Activated T-cell treated with anti-CD3 and anti-CD28 coated beads, Interleukin-2, amount 50 U/mL, for 24 hours (primary cell): ENCODE measurements around the gene HERC2.
A peak's percentile ranks its signal among the peaks of the same experiment; 100 is the strongest.

Source experiments
- DNase-seq: peaks from one replicate; pipeline ENCODE4 v3.0.0-alpha.2; 2020
- H3K27ac Mint-ChIP-seq: 2 replicates; pipeline ENCODE4 v1.8.0; 2020; ENCODE audit warnings: mild to moderate bottlenecking, mixed read lengths
- H3K27me3 Mint-ChIP-seq: 2 replicates; pipeline ENCODE4 v1.8.0; 2020; ENCODE audit warnings: mixed read lengths
- H3K36me3 Mint-ChIP-seq: 2 replicates; pipeline ENCODE4 v1.8.0; 2020; ENCODE audit warnings: low read depth, mixed read lengths
- H3K4me1 Mint-ChIP-seq: 2 replicates; pipeline ENCODE4 v1.8.0; 2020; ENCODE audit warnings: low read depth, mixed read lengths
- H3K4me3 Mint-ChIP-seq: 2 replicates; pipeline ENCODE4 v1.8.0; 2020; ENCODE audit warnings: mild to moderate bottlenecking, moderate library complexity, mixed read lengths
- H3K9me3 Mint-ChIP-seq: 2 replicates; pipeline ENCODE4 v1.8.0; 2020; ENCODE audit warnings: mixed read lengths

HERC2 gene

DNA sequence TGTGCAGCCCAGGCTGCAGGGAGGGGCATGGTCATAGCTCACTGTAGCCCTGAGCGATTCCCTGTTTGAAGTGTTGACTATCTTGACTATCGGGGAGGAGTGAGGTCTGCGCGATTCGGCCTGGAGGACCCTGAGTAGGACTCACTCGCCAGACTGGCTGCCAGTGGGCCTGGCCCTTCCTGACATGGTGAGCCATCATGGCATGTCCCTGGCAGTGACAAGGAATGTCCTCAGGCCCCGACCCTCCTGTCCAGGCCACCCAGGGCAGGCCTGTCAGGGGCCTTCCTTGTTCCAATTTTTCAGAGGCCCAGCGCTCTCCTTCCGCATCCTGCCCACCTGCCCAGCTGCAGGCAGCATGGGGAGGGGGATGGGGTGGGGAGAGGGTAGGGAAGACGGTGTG is 217.7 kb downstream of the HERC2 start:
- no peak for DNase-seq
- no peak overlapping the region for H3K27ac Mint-ChIP-seq
- no peak overlapping the region for H3K4me3 Mint-ChIP-seq
- no peaks in the 10 kb centered on the region for H3K9me3 Mint-ChIP-seq
- peaks cover 66% of the 10 kb centered on the region for H3K27me3 Mint-ChIP-seq
- H3K36me3 Mint-ChIP-seq, result no peaks in the 10 kb centered on the region
- peaks cover 12% of the 10 kb centered on the region for H3K4me1 Mint-ChIP-seq

- no peaks in the 10 kb centered on the region for H3K9me3 Mint-ChIP-seq
- no peaks in the 10 kb centered on the region for H3K36me3 Mint-ChIP-seq
- peaks cover 69% of the 10 kb centered on the region for H3K27me3 Mint-ChIP-seq
- no peak for DNase-seq
- H3K4me1 Mint-ChIP-seq, result peaks cover 15% of the 10 kb centered on the region
- H3K27ac Mint-ChIP-seq, result no peak overlapping the region
- no peak overlapping the region for H3K4me3 Mint-ChIP-seq
Observed at GRCh38 chr15:28103831-28104230, 218.1 kb downstream of the HERC2 start.

DNA sequence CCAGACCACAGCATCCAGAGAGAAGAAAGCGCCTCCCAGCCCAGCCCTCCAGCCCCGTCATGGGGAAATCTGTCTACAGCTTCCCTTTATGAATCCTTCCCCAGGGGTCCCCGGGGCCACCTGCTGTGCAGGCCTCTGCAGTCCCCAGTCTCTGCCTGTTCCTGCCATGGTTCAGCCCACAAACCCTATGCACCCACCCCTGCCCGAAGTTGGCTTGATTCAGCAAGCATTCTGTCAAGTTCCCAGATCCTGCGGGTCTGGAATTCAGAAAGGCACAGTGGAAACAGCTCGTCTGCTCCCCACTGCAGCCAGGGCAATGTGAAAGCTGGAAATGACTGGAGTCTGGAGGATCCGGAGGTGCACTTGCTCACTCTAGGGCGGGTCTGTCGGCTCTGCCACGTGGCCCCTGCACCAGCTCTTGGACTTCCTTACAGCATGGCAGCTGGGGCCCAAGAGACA is 220.0 kb downstream of the HERC2 start:
- H3K27me3 Mint-ChIP-seq, result peaks cover 78% of the 10 kb centered on the region
- no peaks in the 10 kb centered on the region for H3K9me3 Mint-ChIP-seq
- DNase-seq, result no peak
- H3K36me3 Mint-ChIP-seq, result no peaks in the 10 kb centered on the region
- peaks cover 21% of the 10 kb centered on the region for H3K4me1 Mint-ChIP-seq
- H3K27ac Mint-ChIP-seq, result no peak overlapping the region
- no peak overlapping the region for H3K4me3 Mint-ChIP-seq

- Mint-ChIP-seq H3K27me3 (peaks cover 81% of the 10 kb centered on the region), H3K27ac (no peak overlapping the region), H3K9me3 (no peaks in the 10 kb centered on the region), H3K36me3 (no peaks in the 10 kb centered on the region), H3K4me3 (no peak overlapping the region), H3K4me1 (peaks cover 24% of the 10 kb centered on the region)
- no peak for DNase-seq
Observed at GRCh38 chr15:28101201-28101600, 220.8 kb downstream of the HERC2 start.

- no peak overlapping the region for H3K4me3 Mint-ChIP-seq
- H3K9me3 Mint-ChIP-seq, result no peaks in the 10 kb centered on the region
- DNase-seq, result no peak
Observed at GRCh38 chr15:28100516-28101195, 221.3 kb downstream of the HERC2 start.

GRCh38 chr15:28099555-28100140 is 222.3 kb downstream of the HERC2 start:
- Mint-ChIP-seq H3K36me3 (no peaks in the 10 kb centered on the region), H3K4me1 (peaks cover 29% of the 10 kb centered on the region), H3K4me3 (no peak overlapping the region), H3K27me3 (peaks cover 81% of the 10 kb centered on the region), H3K9me3 (no peaks in the 10 kb centered on the region), H3K27ac (no peak overlapping the region)
- no peak for DNase-seq

More at GRCh38 chr15:28100516-28101195, 221.3 kb downstream of the HERC2 start:
- H3K4me1 Mint-ChIP-seq, result peaks cover 25% of the 10 kb centered on the region
- H3K36me3 Mint-ChIP-seq, result no peaks in the 10 kb centered on the region
- H3K27me3 Mint-ChIP-seq, result peaks cover 81% of the 10 kb centered on the region
- H3K27ac Mint-ChIP-seq, result no peak overlapping the region

DNA sequence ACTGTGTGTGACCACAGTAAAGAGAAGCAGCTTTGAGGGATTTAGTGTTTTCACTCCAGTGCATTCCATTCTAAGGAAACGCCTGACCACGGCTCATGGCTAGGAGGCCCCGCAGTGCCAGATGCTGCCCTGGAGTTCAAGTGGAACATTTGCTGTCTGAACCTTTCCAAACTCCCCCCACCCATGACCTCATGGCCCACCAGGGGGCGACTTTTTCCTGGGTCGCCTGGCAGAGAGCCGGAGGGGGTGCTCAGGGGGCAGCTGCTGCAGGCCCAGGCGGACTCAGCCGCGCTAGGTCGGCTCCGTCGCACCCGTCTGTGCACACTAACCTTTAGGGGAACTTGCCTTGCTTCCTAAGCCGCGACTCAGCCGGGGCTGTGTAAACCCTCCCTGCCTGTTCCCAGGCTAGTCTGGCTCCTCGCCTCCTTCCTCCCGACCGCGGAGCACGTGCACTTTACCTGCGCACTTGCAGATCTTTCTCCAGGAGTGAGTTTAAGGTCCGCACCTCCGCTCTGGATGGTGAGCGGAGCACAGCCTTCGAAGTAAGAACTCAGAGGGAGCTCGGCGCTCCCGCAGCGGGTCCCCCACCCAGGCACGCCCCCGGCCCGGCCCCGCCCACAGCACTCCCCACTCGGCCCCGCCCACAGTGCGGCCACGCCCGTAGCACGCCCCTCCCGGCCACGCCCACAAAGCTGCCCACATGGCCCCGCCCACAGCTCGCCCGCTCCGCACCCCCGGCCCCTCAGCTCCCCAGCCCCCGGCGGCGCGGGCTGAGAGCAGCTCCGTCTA is 223.0 kb downstream of the HERC2 start, which contains the start of gene OCA2:
TSS of gene OCA2 (minus strand) at position 550 of the 789 bp plus-strand sequence. CDS start 17,441 bp downstream, outside the sequence.
- Mint-ChIP-seq H3K27me3 (peaks cover 83% of the 10 kb centered on the region), H3K4me1 (peaks cover 30% of the 10 kb centered on the region), H3K27ac (no peak within 1 kb of the TSS), H3K9me3 (no peaks in the 10 kb centered on the region), H3K36me3 (no peaks in the 10 kb centered on the region), H3K4me3 (no peak within 1 kb of the TSS)
- DNase-seq, result peak; percentile 78

DNA sequence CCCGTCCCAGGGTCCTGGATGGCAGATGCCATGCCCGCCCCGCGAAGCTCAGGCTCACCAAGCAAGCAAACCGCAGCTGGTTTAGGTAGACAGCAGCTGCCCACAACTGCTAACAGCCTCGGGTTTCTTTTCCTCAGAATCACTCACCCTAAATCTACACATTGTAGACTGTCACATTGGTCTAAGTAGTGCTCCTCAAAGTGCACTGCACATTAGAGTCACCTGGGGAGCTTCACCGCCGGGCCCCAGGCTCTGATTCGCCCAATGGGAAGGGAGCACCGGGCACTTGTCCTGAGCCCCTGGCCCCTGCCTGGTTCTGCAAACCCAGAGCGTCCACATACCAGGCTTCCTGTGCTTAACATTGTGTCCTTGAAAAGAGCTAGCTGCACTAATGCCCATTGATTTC is 223.6 kb downstream of the HERC2 start:
- Mint-ChIP-seq H3K27ac (no peak overlapping the region), H3K36me3 (no peaks in the 10 kb centered on the region)

DNA sequence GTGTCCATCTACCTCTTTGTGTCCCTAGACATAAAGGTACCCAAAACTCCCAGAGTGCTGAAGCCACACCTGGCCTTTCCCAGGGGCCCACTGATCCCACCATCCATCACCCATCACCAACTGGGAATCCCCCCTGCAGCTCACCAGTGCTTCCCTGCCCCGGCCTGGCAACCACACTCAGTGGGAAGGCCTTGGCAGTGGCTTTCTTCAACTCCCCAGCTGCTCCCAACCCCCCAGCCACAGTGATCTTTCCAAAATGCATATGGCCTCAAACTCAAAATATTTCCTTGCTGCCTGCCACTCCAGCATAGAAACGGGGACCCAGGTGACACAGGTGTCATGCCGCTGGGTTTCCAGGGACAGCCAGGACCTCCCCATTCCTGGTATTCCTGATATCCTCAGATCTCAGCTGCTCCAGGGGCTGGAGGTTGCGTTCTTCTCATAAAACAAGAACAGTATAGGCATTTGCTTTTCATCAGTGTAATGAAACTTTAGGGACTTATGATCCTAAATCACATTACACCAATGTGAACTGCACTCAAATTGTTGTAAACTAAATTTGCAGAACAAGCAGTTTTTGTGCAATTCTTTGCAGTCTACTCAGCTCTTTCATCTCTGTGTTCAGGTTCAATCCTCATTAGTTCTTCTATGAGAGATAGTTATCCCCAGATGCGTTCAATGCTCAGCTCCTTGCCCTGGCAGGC is 224.2 kb downstream of the HERC2 start:
- peaks cover 32% of the 10 kb centered on the region for H3K4me1 Mint-ChIP-seq

More for the DNA sequence above, 223.6 kb downstream of the HERC2 start:
- no peak for DNase-seq
- Mint-ChIP-seq H3K4me1 (peaks cover 32% of the 10 kb centered on the region), H3K9me3 (no peaks in the 10 kb centered on the region), H3K27me3 (peaks cover 83% of the 10 kb centered on the region), H3K4me3 (no peak overlapping the region)

DNA sequence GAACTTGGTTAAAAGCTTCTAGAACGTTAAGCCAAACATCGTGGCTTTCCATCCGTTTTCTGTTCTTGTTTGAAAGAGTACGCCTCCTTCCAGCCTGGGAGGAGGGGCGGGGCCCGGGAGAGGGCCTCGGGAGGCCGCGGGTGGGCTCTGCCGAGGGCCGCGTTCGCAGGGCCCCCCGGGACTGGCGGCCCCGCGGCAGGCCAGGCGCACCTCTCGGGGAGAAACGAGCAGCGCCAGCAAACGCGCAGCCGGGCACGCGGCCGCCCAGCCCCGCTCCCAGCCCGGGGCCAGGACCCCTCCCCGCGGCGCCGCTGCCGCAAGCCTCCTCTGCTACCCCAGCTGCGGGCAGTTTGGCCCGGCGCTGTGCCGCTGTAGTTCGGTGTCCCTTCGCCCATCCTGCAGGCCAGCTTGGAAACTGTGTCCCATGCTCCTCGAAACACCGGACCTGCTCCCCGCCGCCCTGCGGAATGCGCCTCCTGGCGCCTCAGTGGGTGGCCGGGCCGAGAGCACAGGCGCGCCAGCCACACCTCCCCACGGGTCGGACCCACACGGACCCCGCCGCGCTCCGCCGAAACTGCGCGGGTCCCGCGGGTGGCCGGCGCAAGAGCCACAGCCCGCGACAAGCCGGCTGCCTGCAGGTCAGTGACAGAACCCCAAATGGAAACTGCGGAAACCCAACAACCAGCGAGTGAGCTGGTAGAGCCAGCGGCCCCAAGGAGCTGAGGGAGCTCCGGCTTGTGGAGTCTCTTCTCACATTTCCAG is 225.1 kb downstream of the HERC2 start:
- Mint-ChIP-seq H3K4me1 (peaks cover 32% of the 10 kb centered on the region), H3K9me3 (no peaks in the 10 kb centered on the region), H3K27ac (no peak overlapping the region), H3K27me3 (peaks cover 84% of the 10 kb centered on the region), H3K36me3 (no peaks in the 10 kb centered on the region), H3K4me3 (peak overlapping the region; percentile 76)
- DNase-seq, result peak; percentile 48

More for the DNA sequence above, 224.2 kb downstream of the HERC2 start:
- Mint-ChIP-seq H3K27ac (no peak overlapping the region), H3K4me3 (peak overlapping the region; percentile 25), H3K27me3 (peaks cover 83% of the 10 kb centered on the region), H3K9me3 (no peaks in the 10 kb centered on the region), H3K36me3 (no peaks in the 10 kb centered on the region)
- no peak for DNase-seq

GRCh38 chr15:28096411-28096669 is 225.6 kb downstream of the HERC2 start:
- H3K9me3 Mint-ChIP-seq, result peaks cover under 1% of the 10 kb centered on the region
- no peak for DNase-seq
- no peak overlapping the region for H3K27ac Mint-ChIP-seq
- peaks cover 85% of the 10 kb centered on the region for H3K27me3 Mint-ChIP-seq
- H3K4me3 Mint-ChIP-seq, result peak overlapping the region; percentile 76
- H3K36me3 Mint-ChIP-seq, result no peaks in the 10 kb centered on the region
- H3K4me1 Mint-ChIP-seq, result peaks cover 32% of the 10 kb centered on the region

DNA sequence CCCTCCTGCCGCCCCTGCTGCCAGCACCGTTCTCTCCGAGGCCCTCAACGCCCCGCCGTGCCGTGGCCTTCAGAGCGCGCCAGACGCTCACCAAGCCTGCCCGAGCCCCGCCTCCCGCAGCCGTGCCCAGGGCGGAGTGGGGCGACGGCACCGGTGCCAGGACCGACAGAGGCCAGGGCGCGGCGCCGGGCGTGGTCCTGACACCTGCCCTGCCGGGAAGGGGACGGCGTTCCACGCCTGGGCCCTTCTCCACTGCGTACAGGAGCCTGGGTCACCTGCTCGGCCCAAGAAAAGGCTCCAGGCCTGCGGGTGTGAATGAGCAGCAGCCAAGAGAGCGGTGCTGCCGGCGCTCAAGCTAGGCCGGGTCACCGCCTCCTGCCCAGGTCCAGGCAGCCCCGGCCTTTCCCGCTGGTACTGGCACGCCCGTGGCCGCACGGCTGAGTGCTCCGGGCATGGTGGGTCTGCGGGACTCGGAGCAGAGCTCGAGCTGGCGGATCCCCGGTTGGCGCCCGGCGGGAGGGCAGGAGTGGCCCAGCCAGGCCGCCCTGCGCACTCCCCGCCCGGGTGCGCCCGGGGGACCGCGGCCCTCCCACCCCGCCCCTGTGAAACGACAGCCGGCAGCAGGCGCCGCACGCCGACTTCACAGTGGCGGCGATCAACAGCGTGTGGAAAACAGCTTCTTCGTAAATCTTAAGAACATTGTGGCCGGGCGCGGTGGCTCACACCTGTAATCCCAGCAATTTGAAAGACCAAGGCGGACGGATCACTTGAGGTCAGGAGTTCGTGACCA is 227.1 kb downstream of the HERC2 start:
- Mint-ChIP-seq H3K27me3 (peaks cover 83% of the 10 kb centered on the region), H3K4me3 (peak overlapping the region; percentile 76), H3K36me3 (peaks cover 2% of the 10 kb centered on the region), H3K4me1 (peaks cover 32% of the 10 kb centered on the region), H3K27ac (no peak overlapping the region), H3K9me3 (peaks cover 13% of the 10 kb centered on the region)
- DNase-seq, result peak; percentile 64

DNA sequence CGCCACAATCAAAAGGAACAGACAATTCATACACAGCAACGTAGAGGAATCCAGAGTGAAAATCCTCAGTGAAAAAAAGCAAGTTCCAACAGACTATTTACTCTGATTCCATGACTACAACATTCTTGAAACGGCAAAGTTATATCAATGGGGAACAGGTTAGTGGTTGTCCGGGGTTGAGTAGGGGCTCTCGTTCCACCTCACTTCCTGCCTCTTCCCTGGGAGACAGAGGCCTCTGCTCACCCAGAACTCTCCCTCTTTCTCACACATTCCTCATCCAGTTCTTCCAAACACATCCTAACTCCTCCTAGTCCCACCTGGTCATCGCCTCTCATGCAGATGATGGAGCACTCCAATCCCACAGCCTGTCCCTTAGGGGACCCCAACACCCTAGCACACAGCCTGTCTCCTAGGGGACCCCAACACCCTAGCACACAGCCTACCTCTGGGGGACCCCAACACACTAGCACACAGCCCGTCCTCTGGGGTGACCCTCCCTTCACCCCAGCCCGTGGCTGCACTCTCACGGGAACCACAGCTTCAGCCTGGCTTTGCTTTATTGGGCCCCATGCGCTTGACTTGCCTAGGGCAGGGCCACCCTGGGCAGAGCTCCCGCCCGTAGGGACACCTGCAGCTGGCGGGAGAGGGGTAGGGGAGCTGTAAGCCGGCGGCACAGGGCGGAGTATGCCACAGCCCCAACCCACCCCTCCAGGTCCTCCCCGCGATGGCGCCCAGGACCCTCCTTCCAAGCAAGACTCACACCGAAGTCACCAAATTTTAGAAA is 228.0 kb downstream of the HERC2 start:
- no peak for DNase-seq
- Mint-ChIP-seq H3K27me3 (peaks cover 84% of the 10 kb centered on the region), H3K36me3 (peaks cover 2% of the 10 kb centered on the region), H3K4me1 (peaks cover 28% of the 10 kb centered on the region), H3K27ac (no peak overlapping the region), H3K4me3 (peak overlapping the region; percentile 12), H3K9me3 (peaks cover 17% of the 10 kb centered on the region)
